Activated CD4-positive, alpha-beta T cell treated with anti-CD3 and anti-CD28 coated beads, Interleukin-2, Interleukin-4, amounts not matched to agents 100 ng/mL and 50 ng/mL, durations not matched to agents 16 hours and 8 hours (primary cell): ENCODE measurements around the gene LBHD2.
"Not testable (repeated sequence)": the region's sequence is repeated elsewhere in the genome, so short reads cannot be mapped to it uniquely, and the experiment has no call there.

Experiments used
- DNase-seq: peaks from one replicate; pipeline ENCODE4 v3.0.0-alpha.2; 2020; ENCODE audit warnings: low spot score

The LBHD2 gene

GRCh38 chr14:103084021-103084919 is at the start of gene LBHD2:
TSS of gene LBHD2 (plus strand) at chr14:103084210. CDS start at chr14:103086013, 1,803 bp downstream.
- no peak for DNase-seq

GRCh38 chr14:103041464-103041863 is 42.5 kb upstream of the LBHD2 start:
- no peak for DNase-seq

GRCh38 chr14:103043257-103044015 is 40.6 kb upstream of the LBHD2 start:
- no peak for DNase-seq

- no peak for DNase-seq
Observed at GRCh38 chr14:103045371-103045869, 38.6 kb upstream of the LBHD2 start.

GRCh38 chr14:103047453-103047852 is 36.6 kb upstream of the LBHD2 start:
- DNase-seq, result not testable (repeated sequence)

GRCh38 chr14:103050935-103051334 is 33.1 kb upstream of the LBHD2 start:
- DNase-seq, result no peak

- DNase-seq, result no peak
Observed at GRCh38 chr14:103052407-103052806, 31.6 kb upstream of the LBHD2 start.

GRCh38 chr14:103055695-103056094 is 28.3 kb upstream of the LBHD2 start:
- no peak for DNase-seq

- DNase-seq, result no peak
Observed at GRCh38 chr14:103056322-103057027, 27.5 kb upstream of the LBHD2 start.

GRCh38 chr14:103057028-103057371 is 27.0 kb upstream of the LBHD2 start:
- DNase-seq, result no peak

GRCh38 chr14:103057372-103058163 is 26.4 kb upstream of the LBHD2 start, which contains the start of gene CDC42BPB:
TSS of gene CDC42BPB (minus strand) at chr14:103057549. CDS start at chr14:103057173, 376 bp downstream.
- DNase-seq, result peak; percentile 67

GRCh38 chr14:103058164-103059055 is 25.6 kb upstream of the LBHD2 start:
- DNase-seq, result no peak

- no peak for DNase-seq
Observed at GRCh38 chr14:103059556-103059955, 24.5 kb upstream of the LBHD2 start.

GRCh38 chr14:103061482-103061976 is 22.5 kb upstream of the LBHD2 start:
- no peak for DNase-seq

GRCh38 chr14:103064436-103064835 is 19.6 kb upstream of the LBHD2 start:
- DNase-seq, result no peak

- DNase-seq, result no peak
Observed at GRCh38 chr14:103064978-103065377, 19.0 kb upstream of the LBHD2 start.

GRCh38 chr14:103065861-103066260 is 18.1 kb upstream of the LBHD2 start:
- DNase-seq, result no peak

- DNase-seq, result no peak
Observed at GRCh38 chr14:103066399-103066798, 17.6 kb upstream of the LBHD2 start.

GRCh38 chr14:103067231-103067954 is 16.6 kb upstream of the LBHD2 start:
- DNase-seq, result no peak
